ENCODE measurements around the gene NPY4R2.
"Not testable (repeated sequence)": the region's sequence is repeated elsewhere in the genome, so short reads cannot be mapped to it uniquely, and the experiment has no call there.

GRCh38 chr10:47932824-47933223 is 14.4 kb downstream of the NPY4R2 start:
- not testable (repeated sequence) for TF ChIP-seq CTCF, POLR2A (IDR thresholded peaks at IDR 0.05)

Data from prostate gland (tissue), 2 donors.